ENCODE measurements around the gene SERPINE3.

The SERPINE3 gene

DNA sequence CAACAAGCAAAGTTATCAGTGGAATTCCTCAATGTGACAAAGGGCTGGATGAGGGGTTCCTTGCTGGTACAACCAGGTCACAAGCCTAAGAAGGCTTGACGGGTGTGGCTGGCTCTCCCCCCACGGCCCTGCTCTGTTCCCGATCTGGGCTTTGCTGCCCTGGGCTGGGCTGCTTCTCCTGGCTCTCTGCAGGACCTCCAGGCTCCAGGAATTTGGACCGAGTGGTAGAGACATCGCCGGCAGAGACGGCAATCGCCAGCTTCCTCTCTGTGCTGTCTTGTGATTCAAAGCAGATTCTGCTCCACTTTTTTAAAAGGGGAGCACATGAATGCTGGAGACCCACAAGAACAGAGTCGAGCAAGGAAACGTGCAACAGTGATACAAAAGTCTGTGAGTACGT lies at the start of gene SERPINE3:
TSS of gene SERPINE3 (plus strand) at position 338 of the 400 bp plus-strand sequence. CDS start 1,401 bp downstream, outside the sequence.
- DNase-seq = no peak

DNA sequence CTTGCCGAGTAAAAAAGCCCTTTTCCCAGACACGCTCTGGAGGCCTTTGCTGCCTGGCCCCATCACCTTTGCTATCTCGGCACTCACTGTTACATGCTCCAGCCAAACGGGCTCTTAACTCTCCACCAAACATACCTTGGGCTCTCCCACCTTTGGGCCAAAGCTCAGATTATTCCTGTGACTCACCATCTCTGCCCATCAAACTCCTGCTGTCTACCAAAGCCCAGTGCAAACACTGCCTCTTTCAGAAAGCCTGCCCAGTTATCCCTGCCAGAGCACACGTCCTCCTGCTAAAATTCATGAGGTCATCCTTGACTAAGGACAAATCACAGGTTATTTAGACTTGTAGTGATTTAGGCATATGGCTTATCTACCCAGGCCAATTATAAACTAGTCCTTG lies 48.1 kb upstream of the SERPINE3 start:
- peak; percentile 55 for DNase-seq

DNA sequence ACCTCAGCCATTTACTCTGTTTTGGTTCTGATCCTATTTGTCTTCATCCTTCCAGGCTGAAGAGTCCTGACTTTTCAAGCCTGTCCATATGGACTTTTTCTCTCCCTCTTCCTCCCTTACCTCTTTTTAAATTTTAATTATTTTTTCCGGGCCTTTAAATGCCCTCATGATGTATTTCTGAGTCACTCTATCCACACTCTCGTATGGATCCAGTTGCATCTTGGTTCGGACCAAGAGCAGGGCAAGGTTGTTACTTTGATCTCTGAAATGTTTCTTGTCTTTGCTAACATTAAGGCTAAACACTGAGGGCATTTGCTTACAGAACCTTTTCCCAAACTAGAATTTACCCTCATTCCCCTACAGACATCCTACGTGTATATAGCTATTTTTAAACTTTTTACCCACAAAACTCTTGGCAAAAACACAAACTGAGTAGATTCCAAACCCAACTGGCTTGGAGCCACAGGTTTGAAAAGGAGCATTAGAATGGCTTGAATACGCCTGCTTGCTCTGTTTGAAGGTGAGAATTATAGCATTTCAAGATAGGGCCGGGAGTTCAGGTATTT lies 47.4 kb upstream of the SERPINE3 start:
- DNase-seq = no peak

DNA sequence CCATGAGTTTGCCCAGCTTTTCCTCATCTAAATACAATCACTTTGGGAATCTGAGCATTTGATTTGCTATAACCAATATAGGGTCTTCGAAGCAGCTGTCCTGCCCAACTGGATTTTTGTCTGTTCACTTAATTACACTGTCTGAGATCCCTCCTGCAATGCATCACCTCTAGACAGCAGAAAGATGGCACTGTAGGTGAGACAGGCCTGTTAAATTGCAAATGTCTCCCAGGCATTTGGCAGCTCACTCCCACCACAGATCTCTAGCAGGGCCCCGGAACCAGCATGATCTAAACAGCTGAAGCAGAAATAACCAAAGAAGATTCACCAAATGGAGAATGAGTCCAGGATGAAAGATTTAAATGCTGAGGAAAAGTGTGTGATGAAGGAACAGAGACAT lies 41.9 kb upstream of the SERPINE3 start:
- peak; percentile 47 for DNase-seq

GRCh38 chr13:51298812-51299211 lies 40.7 kb upstream of the SERPINE3 start:
- peak; percentile 52 for DNase-seq

- DNase-seq = peak; percentile 84
These were observed 36.4 kb upstream of the SERPINE3 start for GRCh38 chr13:51303063-51303552.

DNA sequence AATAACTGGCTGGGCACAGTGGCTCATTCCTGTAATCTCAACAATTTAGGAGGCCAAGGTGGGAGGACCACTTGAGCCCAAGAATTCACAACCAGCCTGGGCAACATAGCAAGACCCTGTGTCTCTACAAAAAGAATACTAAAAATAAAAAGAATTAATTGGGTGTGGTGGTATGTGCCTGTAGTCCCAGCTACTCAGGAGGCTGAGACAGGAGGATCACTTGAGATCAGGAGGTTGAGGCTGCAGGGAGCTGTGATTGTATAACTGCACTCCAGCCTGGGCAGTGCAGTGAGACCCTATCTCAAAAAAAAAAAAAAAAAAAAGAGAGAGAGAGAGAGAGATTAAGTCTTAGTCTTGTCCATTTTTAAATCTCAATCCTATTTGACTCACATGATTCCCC lies 35.6 kb upstream of the SERPINE3 start:
- no peak for DNase-seq

- no peak for DNase-seq
These were observed 34.1 kb upstream of the SERPINE3 start for GRCh38 chr13:51305271-51305967.

DNA sequence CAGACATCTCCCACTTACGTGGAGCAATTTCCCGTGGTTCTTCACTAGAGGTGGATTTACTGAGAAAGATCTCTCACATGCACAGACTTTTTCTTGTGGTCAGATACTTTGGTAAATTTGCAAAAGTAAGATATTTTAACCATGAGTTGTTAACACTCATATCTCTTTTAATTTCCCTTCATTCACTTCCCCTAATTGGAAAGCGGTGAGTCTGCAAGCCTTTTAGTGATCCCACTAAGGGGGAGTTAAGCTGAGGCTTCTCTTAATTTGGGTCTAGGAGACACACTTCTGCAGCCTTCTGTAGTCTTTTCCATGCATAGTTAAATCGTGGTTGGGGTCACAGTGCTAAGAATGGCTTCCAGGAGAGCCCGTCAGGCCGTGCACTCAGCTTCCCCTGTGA lies 30.7 kb upstream of the SERPINE3 start:
- no peak for DNase-seq

DNA sequence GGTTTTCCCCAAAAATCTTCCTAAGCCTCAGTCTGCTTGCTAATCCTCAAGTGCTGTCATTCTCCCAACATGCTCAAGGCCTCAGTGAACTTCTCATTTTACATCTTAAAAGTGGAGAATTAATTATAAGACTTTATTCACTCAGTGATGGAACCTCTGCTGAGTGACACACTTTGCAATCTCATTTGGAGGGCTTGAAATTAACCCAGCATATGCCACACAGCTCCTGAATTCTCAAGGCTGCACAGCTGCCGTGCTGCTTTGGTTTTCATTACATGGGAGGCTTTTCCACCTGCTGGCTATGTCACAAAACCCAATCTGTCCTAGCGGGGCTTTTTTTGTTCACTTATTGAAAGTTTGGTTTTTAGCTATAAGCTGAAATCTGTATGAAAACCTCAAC lies 28.3 kb upstream of the SERPINE3 start:
- peak; percentile 97 for DNase-seq

GRCh38 chr13:51311957-51312520 lies 27.5 kb upstream of the SERPINE3 start:
- DNase-seq = no peak

DNA sequence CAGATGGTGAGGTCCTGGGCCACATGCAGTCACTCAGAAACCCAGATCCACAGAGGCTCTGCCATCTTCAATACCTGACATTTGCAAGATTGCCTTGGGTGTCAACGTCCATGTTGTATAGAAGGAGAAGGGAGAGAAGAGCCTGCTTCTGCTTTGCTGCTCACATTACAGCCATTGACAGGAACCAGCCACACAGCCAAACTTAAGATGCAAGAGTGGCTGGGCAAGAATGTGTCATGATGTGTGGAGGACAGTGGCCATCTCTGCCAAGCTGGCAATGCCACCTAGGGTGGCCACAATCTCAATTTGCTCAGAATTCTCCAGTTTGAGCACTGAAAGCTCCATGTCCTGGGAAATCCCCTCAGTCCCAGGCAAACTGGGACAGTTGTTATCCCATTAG lies 25.9 kb upstream of the SERPINE3 start:
- DNase-seq = no peak

- DNase-seq = no peak
These were observed 22.2 kb upstream of the SERPINE3 start for GRCh38 chr13:51317262-51317661.

DNA sequence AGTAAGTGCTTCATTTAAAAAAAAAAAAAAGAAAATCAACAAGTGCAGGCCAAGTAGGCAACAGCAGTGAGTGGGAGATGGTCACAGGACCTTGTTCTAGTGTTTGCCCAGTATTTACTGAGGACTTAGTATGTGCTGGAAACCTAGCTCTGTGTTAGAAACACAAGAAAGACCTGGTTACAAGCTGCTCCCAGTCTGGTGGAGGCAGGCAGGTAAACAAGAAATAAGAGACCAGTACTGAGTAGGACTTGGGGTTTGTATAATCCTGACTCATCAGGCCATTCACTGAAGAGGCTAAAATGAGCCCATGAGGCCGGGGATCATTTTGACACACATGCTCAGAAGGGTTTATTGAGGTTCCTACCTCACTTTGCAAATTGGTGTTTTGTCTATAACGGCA lies 21.5 kb upstream of the SERPINE3 start:
- DNase-seq = no peak

- DNase-seq = peak; percentile 57
These were observed 20.6 kb upstream of the SERPINE3 start for GRCh38 chr13:51318876-51319275.

GRCh38 chr13:51321836-51322235 lies 17.7 kb upstream of the SERPINE3 start:
- no peak for DNase-seq

DNA sequence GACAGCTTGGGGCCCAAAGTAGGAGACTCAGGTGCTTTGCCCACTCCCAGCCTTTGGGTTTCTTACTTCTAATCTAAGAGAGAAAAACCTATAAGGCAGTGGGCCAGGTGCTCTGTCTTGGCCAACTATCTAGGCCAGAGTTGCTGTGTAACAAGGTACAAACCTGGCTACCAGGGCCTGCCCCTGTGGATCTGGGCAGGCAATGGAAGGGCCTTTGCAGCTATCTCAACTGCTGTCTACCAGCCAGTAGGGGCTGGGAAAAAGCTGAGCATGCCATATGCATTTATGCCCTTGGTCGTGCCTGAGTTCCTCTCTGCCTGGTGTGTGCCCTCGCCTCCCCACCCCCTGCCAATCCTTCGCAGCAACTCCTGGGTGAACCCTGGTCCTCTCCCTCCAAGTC lies 16.7 kb upstream of the SERPINE3 start:
- no peak for DNase-seq

DNA sequence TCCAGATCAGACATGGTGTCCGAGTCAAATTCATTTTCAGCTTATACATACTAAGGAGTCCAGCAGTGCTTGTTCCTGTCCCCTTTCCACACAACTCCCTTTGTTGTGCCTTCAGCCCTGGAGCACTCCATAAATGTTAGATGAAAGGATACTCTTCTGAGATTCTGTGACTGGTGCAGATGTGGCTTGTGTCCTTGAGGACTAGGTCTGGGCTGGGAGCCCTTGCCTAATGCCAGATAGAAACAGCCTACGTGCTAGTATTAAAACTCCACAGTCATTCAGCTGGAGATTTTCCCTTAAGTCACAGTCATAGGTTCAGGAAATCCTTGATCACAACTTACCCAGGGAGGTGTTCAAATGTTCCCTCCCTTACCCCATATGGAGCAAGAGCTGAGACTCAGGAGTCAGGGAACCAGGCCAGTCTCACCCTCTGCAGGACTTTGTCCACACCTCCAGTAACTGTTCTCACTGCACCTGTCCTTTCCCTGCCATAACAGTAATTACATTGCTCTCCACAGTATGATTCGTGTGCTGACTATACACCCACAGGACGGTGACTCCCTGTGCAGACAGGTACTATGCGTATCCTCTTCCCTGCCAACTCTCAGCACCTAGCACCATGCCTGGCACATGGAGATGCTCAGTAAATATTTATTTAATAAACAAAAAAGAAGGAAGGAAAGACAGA lies 15.5 kb upstream of the SERPINE3 start:
- DNase-seq = peak; percentile 16

- no peak for DNase-seq
These were observed 14.6 kb upstream of the SERPINE3 start for GRCh38 chr13:51324714-51325420.

- no peak for DNase-seq
These were observed 13.7 kb upstream of the SERPINE3 start for GRCh38 chr13:51325837-51326236.

GRCh38 chr13:51326777-51327176 lies 12.7 kb upstream of the SERPINE3 start:
- DNase-seq = no peak

GRCh38 chr13:51327961-51328360 lies 11.5 kb upstream of the SERPINE3 start:
- no peak for DNase-seq

- DNase-seq = peak; percentile 98
These were observed 11.0 kb upstream of the SERPINE3 start for GRCh38 chr13:51328488-51328887.

All from NCI-H82 (cell line).